H54 (cell line): Measurements from ENCODE around the gene INHBB.

ENCODE experiments used
- DNase-seq: peaks from one replicate; pipeline ENCODE4 v3.0.0; 2011; ENCODE audit warnings: low spot score, mixed read lengths; ENCODE audit not compliant: insufficient read length
- FAIRE-seq: peaks from 3 replicates; lab custom pipeline; 2011; peaks lifted over from hg19 to GRCh38; lab: Jason Lieb, UNC
- POLR2A ChIP-seq: IDR thresholded peaks from 2 replicates; pipeline ENCODE4 v1.6.1; 2011; ENCODE audit warnings: low read depth, mild to moderate bottlenecking, low read length

INHBB gene

GRCh38 chr2:120367221-120367620 lies 21.3 kb downstream of the INHBB start:
- no peak for FAIRE-seq
- no peak for TF ChIP-seq POLR2A

GRCh38 chr2:120367649-120368048 lies 21.7 kb downstream of the INHBB start:
- DNase-seq = peak; percentile 56
- FAIRE-seq = no peak
- no peak for TF ChIP-seq POLR2A

More at GRCh38 chr2:120367221-120367620, 21.3 kb downstream of the INHBB start:
- no peak for DNase-seq

DNA sequence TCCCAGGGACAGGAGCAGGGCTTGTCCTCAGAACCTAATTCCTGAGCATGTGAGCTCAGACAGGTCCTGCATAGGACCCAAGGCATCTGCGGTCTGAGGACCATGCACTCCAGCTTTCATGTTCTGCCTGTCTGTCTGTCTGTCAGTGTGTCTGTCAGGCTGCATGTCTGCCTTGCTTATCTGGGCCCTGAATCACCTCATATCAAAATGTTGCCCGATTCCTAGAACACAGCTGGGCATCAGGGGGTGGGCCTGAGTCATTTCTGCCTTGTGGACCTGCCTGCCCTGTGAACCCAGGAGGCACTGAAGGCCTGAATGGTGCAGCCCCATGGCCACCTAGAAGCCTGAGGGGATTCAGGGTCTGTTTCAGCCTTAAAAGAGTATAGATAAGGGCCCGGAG lies 22.1 kb downstream of the INHBB start:
- no peak for FAIRE-seq
- no peak for TF ChIP-seq POLR2A
- DNase-seq = no peak

DNA sequence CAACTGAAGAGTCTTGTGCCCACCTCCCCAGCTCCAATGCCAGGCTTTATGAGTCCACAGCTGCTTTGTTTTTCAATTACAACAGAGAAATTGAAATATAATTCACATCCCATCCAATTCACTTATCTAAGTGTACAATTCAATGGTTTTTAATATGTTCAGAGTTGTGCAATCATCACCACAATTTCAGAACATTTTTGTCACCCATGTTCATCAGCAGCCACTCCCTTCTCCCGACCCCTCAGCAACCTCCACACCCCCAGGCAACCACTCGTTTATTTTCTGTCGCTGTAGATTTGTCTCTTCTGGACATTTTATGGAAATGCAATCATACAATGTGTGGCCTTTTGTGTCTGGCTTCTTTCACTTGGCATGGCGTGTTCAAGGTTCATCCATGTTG lies 23.3 kb downstream of the INHBB start:
- TF ChIP-seq POLR2A = no peak

DNA sequence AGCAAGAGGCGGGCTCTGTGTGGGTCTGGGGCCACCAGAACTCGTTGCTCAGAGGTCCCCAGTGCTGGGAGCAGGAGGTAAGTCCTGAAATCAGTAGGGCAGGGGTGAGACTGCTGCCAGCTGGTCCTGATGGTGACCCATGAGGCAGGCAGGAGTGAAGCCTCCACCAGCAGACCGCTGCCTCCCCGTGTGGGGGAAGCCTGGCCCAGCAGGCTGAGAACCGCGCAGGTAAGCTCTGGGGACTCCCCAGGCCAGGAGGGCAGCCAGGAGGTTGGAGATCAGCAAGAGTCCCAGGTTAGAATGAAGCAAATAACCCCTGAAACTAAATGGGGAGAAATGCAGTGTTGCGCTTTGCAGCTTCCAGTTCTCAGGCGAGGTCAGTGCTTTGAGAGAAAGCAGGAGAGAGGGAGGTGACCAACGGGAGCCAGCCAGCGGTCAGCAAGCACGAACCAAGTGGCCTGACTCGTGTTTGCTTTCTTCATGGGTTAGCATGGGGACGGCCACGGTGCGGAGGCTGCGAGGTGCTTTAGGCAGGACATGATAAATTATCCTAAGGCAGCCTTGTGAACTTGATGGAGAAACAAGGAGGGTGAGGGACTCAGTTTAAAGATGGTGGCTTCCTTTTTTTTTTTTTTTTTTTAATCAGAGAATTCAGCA lies 26.2 kb downstream of the INHBB start:
- no peak for DNase-seq
- no peak for FAIRE-seq
- no peak for TF ChIP-seq POLR2A

More for the DNA sequence above, 23.3 kb downstream of the INHBB start:
- FAIRE-seq (no peak), DNase-seq (no peak)

DNA sequence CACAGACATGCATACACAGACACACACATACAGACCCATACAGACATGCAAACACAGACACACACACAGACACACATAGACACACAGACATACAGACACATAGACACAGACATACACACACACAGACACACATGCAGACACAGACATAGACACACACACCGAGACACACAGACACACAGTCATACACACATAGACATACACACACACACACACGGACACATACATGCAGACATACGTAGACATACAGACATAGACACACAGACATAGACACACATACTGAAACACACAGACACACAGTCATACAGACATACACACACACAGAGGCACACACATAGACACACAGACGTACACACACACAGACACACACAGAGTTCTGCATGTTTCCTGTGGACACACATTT lies 26.9 kb downstream of the INHBB start:
- FAIRE-seq (no peak), DNase-seq (no peak)
- no peak for TF ChIP-seq POLR2A

- FAIRE-seq = no peak
- no peak for DNase-seq
- no peak for TF ChIP-seq POLR2A
Measured at GRCh38 chr2:120373424-120373823, 27.5 kb downstream of the INHBB start.

GRCh38 chr2:120374821-120375220 lies 28.9 kb downstream of the INHBB start:
- no peak for FAIRE-seq
- DNase-seq = no peak
- TF ChIP-seq POLR2A = no peak

GRCh38 chr2:120375251-120376020 lies 29.5 kb downstream of the INHBB start:
- DNase-seq (no peak), FAIRE-seq (no peak)
- TF ChIP-seq POLR2A = no peak

- DNase-seq = no peak
- TF ChIP-seq POLR2A = no peak
- no peak for FAIRE-seq
Measured at GRCh38 chr2:120376101-120376500, 30.2 kb downstream of the INHBB start.

GRCh38 chr2:120376679-120377640 lies 31.0 kb downstream of the INHBB start:
- DNase-seq (no peak), FAIRE-seq (no peak)
- no peak for TF ChIP-seq POLR2A

GRCh38 chr2:120378605-120379004 lies 32.7 kb downstream of the INHBB start:
- FAIRE-seq = no peak
- DNase-seq = no peak
- no peak for TF ChIP-seq POLR2A
